HTERT RPE-1 (cell line): Measurements from ENCODE around the gene ERCC2.
"Not testable (repeated sequence)": the region's sequence is repeated elsewhere in the genome, so short reads cannot be mapped to it uniquely, and the experiment has no call there.

ENCODE experiments used
- in situ Hi-C: fragments of 300-500 bp; cut with MboI; formaldehyde crosslinking; loops from 4 replicates; pipeline ENCODE4 v1.14.3; 2020; ENCODE audit warnings: low sequenced_read_pairs

ERCC2 gene

DNA sequence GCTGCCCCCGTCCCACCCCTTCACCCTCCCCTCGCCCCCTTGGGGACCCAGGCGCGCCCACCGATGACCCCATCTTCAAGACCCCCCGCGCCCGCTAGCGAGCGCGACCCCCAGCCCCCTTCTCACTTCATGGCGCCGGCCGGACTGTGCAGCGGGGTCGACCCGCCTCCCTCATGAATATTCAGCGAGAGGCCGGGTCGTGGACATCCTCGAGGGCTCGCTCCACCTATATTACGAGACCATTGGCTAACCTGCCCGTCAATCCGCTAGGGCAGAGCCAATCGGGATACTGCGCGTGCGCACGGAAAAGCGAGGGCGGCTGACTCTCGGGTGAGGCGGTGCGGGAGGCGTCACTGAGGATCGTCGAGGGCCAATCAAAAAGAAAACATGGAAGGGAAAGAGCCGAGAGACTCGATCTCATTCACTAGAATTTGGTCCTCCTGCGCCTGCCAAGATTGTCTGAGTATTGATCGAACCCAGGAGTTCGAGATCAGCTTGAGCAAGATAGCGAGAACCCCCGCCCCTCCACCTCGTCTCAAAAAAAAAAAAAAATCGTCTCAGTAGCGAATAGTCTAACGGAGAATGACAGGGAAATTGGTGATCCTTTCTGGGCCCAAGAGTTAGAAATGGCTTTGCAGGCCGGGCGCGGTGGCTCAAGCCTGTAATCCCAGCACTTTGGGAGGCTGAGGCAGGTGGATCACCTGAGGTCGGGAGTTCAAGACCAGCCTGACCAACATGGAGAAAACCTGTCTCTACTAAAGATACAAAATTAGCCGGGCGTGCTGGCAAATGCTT, at the start of gene ERCC2:
ERCC2 (minus strand) TSS at position 164 of the 795 bp plus-strand sequence; CDS start at position 131, 33 bp downstream.
- in situ Hi-C loops = no loop called here

DNA sequence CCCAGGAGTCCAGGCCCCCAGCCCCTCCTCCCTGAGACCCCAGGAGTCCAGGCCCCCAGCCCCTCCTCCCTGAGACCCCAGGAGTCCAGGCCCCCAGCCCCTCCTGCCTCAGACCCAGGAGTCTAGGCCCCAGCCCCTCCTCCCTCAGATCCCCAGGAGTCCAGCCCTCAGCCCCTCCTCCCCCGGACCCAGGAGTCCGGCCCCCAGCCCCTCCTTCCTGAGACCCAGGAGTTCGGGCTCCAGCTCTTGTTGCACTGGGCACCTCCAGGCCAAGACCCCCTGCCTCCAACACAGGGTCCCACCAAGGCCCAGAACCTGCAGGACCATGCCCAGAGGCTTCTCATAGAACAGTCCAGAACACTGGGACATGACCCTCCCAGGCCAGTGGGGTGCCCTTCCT, 49.5 kb upstream of the ERCC2 start:
- in situ Hi-C loops = no loop called here

DNA sequence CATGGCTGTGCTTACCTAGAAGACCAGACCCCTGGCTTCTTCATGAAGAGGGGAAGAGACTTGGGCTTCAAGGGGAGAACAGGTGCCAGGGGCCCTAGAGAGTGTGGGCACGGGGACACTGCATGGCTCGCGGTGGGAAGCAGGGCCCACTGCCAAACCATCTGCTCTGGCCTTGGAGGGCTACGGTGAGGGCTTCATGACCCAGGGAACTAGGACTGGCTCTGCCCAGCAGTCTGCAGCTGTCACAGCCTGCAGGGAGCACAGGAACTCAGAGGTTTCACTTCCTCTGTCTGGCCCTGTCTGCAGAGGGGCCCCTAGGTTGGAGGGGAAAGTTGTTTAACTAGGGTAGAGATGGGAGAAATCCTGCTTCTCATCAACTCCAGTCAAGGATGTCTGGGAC, 49.0 kb upstream of the ERCC2 start:
- in situ Hi-C loops = no loop called here

DNA sequence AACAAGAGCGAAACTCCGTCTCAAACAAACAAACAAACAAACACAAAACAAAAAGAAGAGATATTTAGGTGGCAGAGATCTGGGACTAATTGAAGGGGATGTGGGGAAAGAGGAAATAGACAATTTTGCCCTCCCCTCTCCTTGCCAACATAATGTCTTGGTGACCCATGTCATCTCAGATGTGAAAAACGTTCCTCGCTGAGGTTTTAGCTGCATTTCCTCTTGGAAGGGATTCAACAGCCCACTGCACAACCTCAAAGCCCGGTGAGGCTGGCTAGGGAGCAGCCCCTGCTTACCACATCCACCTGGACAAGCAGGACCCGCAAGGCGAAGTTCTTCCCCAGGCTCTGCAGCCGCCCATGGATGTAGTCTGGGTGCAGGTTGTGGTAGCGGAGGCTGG, 48.4 kb upstream of the ERCC2 start:
- in situ Hi-C loops = no loop called here

DNA sequence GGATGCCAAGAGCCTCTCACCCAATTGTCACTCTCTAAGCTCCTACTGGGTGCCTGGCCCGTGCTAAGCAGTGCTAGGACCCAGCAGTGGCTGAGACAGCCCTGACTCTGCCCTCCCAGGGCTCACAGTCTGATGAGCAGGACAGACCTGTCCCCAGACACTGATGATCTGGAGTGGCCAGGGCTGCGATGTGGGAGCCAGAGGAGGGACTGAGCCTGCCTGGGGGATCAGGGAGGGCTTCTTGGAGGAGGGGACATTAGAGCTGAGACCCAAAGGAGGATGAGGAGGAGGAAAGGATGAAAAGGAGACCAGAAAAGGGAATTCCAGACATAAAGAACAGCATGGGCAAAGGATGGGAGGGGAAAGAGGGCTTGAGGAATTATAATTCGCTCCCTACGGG, 46.8 kb upstream of the ERCC2 start:
- in situ Hi-C loops = no loop called here

DNA sequence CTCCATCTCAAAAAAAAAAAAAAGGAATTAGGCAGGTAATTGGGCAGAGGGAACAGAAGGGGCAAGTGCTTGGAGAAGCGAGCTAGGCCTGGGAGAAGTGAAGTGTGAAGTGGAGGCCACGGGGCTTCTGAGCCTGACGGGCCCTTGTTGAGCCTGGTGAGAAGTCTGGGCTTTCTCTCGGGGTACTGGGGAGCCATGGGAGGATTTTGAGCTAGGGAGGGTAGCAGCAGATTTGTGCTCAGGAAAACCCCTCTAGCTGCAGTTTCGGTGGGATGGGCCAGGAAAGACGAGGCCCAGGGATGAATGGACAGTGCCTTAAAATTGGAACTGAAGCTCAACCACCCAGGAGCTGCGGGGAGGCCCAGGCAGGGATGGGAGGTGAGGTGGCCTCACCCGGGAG, 44.1 kb upstream of the ERCC2 start:
- in situ Hi-C loops = no loop called here

DNA sequence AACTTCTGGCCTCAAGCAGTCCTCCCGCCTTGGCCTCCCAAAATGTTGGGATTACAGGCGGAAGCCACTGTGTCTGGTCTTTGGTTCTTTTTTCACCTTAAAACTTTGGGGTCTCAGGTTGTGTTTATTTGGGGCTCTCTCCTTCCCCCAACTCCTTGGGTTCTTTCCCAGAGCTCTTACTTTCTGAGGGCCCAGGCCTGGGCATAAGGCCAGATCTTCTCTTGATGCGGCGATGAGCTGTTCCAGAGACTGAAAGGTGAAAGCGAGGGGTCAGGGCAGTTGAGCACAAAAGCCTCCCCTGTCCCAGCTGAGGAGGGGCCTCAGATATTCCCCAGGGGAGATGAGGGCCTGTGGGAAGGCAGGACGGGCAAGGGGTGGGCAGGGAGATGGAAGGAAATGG, 43.1 kb upstream of the ERCC2 start:
- in situ Hi-C loops = no loop called here

DNA sequence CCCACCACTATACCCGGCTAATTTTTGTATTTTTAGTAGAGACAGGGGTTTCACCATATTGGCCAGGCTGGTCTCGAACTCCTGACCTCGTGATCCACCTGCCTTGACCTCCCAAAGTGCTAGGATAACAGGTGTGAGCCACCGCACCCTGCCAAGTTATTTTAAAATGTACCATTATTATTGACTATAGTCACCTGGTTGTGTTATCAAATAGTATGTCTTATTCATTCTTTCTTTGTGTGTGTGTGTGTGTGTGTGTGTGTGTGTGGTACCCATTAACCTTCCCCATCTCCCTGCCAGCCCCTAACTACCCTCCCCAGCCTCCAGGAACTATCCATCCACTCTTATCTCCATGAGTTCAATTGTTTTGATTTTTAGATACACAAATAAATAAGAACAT, 40.0 kb upstream of the ERCC2 start:
- in situ Hi-C loops = not testable (repeated sequence)

DNA sequence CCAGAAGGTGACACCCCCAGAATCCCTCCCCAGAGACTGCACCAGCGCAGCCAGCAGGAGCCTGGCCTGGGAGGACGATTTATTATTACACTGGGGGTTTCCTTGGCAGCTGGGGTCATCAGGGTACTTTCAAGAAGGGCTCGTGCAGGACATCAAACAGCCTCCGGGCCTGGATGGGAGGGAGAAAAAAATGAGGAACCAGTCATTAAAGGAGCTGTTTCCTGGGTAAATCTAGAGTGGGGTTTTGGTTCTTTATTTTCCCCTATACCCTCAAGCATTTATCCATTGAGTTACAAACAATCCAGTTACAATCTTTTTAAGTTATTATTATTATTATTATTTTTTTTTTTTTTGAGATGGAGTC, 39.2 kb upstream of the ERCC2 start:
- in situ Hi-C loops = no loop called here

DNA sequence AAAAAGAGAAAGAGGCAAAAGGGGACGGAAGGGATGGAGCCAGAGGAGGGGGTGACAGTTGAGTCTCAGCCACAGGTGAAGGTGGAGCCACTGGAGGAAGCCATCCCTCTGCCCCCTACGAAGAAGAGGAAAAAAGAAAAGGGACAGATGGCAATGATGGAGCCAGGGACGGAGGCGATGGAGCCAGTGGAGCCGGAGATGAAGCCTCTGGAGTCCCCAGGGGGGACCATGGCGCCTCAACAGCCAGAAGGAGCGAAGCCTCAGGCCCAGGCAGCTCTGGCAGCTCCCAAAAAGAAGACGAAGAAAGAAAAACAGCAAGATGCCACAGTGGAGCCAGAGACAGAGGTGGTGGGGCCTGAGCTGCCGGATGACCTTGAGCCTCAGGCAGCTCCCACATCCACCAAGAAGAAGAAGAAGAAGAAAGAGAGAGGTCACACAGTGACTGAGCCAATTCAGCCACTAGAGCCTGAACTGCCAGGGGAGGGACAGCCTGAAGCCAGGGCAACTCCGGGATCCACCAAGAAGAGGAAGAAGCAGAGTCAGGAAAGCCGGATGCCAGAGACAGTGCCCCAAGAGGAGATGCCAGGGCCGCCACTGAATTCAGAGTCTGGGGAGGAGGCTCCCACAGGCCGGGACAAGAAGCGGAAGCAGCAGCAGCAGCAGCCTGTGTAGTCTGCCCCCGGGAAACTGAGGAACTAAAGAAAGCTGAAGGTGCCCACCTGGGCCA, 38.6 kb upstream of the ERCC2 start:
- in situ Hi-C loops = no loop called here

DNA sequence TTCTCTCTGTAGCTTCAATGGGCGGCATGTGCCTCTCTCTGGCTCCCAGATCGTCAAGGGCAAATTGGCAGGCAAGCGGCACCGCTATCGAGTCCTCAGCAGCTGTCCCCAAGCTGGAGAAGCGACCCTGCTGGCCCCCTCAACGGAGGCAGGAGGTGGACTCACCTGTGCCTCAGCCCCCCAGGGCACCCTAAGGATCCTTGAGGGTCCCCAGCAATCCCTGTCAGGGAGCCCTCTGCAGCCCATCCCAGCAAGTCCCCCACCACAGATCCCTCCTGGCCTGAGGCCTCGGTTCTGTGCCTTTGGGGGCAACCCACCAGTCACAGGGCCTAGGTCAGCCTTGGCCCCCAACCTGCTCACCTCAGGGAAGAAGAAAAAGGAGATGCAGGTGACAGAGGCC, 37.7 kb upstream of the ERCC2 start:
- in situ Hi-C loops = no loop called here

DNA sequence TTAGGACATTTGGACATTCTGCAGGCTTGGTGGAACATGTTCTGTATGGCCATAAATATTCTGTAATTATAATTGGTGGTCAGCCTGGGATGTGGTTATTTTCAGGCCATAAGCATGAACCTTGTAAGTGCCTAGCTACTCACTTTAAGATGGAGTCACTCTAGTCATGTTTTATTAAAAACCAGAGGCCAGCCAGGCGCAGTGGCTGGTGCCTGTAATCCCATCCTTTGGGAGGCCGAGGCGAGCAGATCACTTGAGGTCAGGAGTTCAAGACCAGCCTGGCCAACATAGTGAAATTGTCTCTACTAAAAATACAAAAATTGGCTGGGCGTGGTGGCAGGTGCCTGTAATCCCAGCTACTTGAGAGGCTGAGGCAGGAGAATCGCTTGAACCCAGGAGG, 37.2 kb upstream of the ERCC2 start:
- in situ Hi-C loops = not testable (repeated sequence)

DNA sequence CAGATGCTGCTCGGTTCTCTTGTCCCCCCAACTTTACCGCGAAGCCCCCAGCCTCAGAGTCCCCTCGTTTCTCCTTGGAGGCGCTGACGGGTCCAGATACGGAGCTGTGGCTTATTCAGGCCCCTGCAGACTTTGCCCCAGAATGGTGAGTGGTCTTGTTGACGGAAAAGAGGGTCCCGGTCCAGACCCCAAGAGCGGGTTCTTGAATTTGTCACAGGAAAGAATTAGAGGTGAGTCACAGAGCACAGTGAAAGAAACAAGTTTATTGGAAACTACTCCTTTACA, 36.7 kb upstream of the ERCC2 start:
- in situ Hi-C loops = no loop called here

DNA sequence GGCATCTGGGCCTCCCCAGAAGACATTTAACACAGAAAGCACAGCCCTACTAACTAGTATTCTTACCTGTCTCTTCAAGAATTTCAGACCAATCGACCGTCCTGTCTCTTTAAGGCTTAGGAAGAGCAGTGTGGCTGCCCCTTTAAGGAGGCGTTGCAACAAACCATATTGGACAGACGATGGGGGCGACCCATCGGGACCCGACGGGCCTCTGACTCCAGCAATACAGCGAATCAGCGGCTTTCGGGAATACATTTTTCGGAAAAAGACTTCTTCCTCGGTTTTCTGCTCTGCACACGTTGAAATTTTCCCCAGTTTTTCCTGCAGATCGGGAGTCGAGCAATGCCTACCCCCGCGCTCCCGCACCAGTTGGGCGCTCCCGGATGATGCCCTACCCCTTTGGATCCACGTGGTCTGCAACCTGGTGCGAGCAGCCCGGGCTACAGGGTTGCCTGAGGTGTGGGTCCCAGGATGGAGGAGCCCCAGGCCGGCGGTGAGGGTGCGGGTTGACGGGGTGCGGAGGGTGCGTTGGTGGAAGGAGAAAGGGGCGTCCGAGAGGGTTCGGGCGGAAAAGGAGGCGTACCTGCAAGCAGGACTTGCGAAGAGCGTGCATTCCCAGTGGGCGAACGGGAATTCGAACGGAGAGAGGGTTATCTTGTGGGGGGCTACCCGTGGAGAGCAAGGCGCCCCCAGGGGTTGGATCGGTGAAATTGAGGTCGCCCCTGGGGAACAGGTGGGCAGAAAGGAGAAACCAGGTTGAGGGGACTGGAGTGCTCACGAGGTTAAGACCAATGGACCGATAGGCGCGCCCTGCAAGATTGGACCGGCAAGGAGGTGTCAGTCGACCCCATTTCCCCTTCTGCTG, 36.1 kb upstream of the ERCC2 start, which contains the start of gene POLR1G:
POLR1G (plus strand) TSS at position 419 of the 865 bp plus-strand sequence; CDS start at position 472, 53 bp downstream.
- in situ Hi-C loops = no loop called here

DNA sequence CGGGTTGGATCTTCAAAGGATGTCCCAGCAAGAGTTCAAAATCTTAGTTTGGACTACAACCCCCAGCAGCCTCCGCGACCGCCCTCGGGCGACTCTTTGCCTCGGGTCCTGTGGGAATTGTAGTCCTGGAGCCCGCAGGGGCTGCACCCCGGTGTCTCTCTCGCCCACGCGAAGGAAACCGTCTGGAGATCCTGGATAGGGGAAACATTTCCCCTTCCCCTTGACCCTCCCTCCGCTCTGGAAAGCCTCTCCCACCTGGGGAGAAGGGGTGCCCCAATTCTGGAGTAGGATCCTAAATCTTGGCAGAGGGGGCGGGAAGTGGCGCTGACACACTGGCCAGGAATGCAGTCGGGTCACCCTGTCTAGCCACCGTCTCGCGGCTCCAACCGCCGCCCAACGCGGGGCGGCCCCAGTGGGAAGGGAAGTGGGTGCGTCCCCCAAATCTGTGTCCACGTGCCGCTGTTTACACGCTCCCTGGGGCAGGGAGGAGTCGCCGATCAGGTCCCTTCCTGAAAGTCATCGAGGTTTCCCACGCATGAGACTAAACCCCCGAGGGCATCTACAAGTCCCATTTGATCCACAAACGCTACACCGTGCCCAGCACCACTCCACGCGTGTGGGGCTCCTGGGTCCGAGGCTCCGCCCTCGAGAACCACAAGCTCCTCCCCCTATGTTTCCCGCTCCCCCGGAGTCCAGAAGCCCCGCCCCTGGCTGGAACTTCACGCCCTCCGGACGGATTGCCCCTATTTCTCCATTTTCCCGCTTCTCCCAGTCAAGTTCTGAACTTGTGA, 35.3 kb upstream of the ERCC2 start:
- in situ Hi-C loops = no loop called here

DNA sequence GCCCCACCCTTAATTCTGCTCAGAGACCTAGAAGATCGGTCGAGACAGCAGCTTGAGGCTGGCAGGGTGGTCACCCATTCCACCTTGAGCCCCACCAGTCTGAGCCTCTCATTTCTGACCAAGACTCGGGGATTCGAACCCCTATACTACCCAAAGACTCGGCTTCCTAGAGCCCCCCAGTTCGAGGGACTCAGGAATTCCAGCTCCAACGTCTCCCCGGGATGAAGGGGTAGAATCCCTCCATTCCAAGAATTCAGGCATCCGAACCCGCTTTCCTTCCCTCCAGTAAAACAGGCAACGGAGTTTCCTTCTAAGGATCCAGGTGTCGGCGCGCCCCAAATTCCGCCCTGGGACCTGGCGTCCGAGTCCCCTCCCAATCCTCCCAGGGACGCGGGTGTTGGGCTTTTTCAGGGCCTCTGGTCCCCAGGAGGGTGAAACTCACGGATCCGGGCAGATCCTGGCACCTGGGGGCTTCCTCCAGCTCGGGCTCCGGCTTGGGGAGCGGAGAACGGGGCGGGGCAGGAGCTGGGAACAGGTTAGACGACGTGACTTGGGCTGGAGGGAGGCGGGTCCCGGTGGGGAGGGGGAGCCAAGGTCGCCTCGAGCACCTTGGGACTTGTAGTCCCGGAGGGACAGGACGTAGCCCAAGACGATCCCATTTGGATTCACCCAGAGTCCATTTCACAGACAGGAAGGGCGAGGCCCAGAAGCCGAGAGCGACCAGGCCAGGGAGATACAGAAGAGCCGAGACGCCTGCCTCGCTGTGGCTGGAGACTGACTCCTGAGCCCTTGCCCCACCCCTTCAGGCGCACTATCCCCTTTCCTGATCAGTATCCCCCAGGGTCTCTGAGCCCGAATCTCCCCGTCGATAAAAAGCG, 34.4 kb upstream of the ERCC2 start, which contains the start of gene PPP1R13L:
PPP1R13L (minus strand) TSS at position 513 of the 878 bp plus-strand sequence. CDS start 6,751 bp downstream, outside the sequence.
- in situ Hi-C loops = no loop called here

DNA sequence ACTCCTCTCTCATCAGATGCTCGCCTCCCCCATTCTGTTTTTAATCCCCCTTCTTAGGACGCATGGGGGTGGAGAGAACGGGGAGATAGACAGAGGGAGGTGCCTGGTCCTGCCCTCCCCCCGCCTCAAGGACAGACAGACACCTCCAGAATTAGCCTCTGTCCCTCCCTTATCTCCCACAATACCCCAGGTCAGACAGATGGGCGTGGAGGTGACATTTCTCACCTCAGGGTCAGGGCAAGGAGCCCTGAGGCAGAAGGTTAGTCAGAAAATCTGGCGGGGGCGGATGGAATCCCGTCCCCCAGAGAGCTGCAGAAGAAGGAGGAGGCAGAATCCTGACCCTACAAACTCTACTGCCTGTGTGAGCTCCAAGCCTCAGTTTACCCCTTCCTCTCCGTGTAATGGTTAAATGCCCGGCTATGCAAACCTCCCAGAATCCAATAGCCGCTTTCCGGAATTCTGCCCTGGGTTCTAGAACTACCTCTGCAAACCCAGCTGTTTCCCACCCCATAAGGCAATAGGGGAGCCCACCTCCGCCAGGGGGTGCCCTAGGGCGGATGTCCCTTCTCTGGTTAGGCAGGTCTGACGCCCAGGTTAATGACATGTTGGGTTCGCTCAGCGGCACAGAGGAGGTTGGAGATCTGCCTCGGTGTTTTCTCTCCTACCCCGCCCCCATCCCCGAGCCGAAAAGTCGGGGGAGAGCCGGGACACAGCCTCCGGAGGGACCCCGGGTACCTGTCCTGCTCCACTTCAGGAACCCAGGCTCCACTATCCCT, 33.6 kb upstream of the ERCC2 start:
- in situ Hi-C loops = no loop called here

DNA sequence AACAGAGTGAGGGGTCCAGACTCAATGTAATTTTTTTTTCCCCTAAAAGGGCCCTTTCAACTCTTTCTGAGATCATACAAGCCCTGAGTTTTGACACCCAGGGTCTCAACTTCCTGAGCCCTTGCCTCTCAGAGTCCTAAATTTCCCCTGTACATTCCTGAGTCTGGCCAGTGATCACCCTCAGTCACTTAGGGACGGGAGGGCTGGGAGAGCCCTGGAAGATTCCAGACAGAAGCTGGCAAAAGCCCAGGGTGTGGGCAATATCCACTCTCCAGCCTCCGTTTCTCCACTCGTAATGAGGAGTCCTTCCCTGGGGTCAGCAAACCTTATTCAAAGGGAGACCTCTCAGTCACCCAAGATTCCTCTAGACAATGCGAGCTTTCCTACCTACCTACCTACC, 32.9 kb upstream of the ERCC2 start:
- in situ Hi-C loops = no loop called here
